ENCODE data around the gene CD80.

Gene CD80

GRCh38 chr3:119580067-119580760 lies 20.8 kb upstream of the CD80 start:
- TF ChIP-seq TAF1 (IDR thresholded peaks at IDR 0.05; ENCODE audit: low read depth) (no peak), FOXM1 (IDR thresholded peaks at IDR 0.05; ENCODE audit: borderline replicate concordance, low read depth) (no peak), REST (IDR thresholded peaks at IDR 0.05; ENCODE audit: low read depth) (no peak), ZBTB7A (IDR thresholded peaks at IDR 0.05; ENCODE audit: low read depth) (no peak), TEAD4 (IDR thresholded peaks at IDR 0.05) (no peak), CEBPB (IDR thresholded peaks at IDR 0.05) (no peak), TCF12 (IDR thresholded peaks at IDR 0.05; ENCODE audit: low read depth) (no peak), USF1 (IDR thresholded peaks at IDR 0.05) (no peak), YY1 (IDR thresholded peaks at IDR 0.05; ENCODE audit: low read depth) (no peak), RAD21 (IDR thresholded peaks at IDR 0.05; ENCODE audit: low read depth) (no peak), NFIC (IDR thresholded peaks at IDR 0.05) (no peak)

GRCh38 chr3:119579366-119580066 lies 20.1 kb upstream of the CD80 start, which contains the start of gene ADPRH:
ADPRH (plus strand) TSS chr3:119579492; CDS start chr3:119582170, 2,678 bp downstream.
- TF ChIP-seq RAD21 (IDR thresholded peaks at IDR 0.05; ENCODE audit: low read depth) (no peak), MAX (IDR thresholded peaks at IDR 0.05) (peak; percentile 76), NFIC (IDR thresholded peaks at IDR 0.05) (no peak), REST (IDR thresholded peaks at IDR 0.05; ENCODE audit: low read depth) (no peak), ZBTB7A (IDR thresholded peaks at IDR 0.05; ENCODE audit: low read depth) (peak; percentile 57; the same call in 1 of the 2 replicates), YY1 (IDR thresholded peaks at IDR 0.05; ENCODE audit: low read depth) (no peak), CREB1 (IDR thresholded peaks at IDR 0.05; ENCODE audit: low read depth) (no peak), TAF1 (IDR thresholded peaks at IDR 0.05; ENCODE audit: low read depth) (peak; percentile 71), TCF12 (IDR thresholded peaks at IDR 0.05; ENCODE audit: low read depth) (peak; percentile 38; the same call in 1 of the 2 replicates), EP300 (IDR thresholded peaks at IDR 0.05; ENCODE audit: borderline replicate concordance) (peak; percentile 23; the same call in 1 of the 2 replicates), TEAD4 (IDR thresholded peaks at IDR 0.05) (peak; percentile 39)

- TF ChIP-seq USF1 (IDR thresholded peaks at IDR 0.05), result no peak
- TF ChIP-seq YY1 (IDR thresholded peaks at IDR 0.05; ENCODE audit: low read depth), result no peak
- no peak for TF ChIP-seq TCF12 (IDR thresholded peaks at IDR 0.05; ENCODE audit: low read depth)
- TF ChIP-seq REST (IDR thresholded peaks at IDR 0.05; ENCODE audit: low read depth), result no peak
- no peak for TF ChIP-seq EGR1 (IDR thresholded peaks at IDR 0.05)
- TF ChIP-seq EP300 (IDR thresholded peaks at IDR 0.05; ENCODE audit: borderline replicate concordance), result no peak
- no peak for TF ChIP-seq CREB1 (IDR thresholded peaks at IDR 0.05; ENCODE audit: low read depth)
- TF ChIP-seq NFIC (IDR thresholded peaks at IDR 0.05), result no peak
- TF ChIP-seq MAX (IDR thresholded peaks at IDR 0.05), result no peak
- no peak for TF ChIP-seq ZBTB7A (IDR thresholded peaks at IDR 0.05; ENCODE audit: low read depth)
- no peak for TF ChIP-seq TEAD4 (IDR thresholded peaks at IDR 0.05)
- TF ChIP-seq FOXM1 (IDR thresholded peaks at IDR 0.05; ENCODE audit: borderline replicate concordance, low read depth), result no peak
- no peak for TF ChIP-seq TAF1 (IDR thresholded peaks at IDR 0.05; ENCODE audit: low read depth)
Measured at GRCh38 chr3:119575507-119575906, 16.1 kb upstream of the CD80 start.

- no peak for TF ChIP-seq NFIC (IDR thresholded peaks at IDR 0.05)
- no peak for TF ChIP-seq REST (IDR thresholded peaks at IDR 0.05; ENCODE audit: low read depth)
- TF ChIP-seq TCF12 (IDR thresholded peaks at IDR 0.05; ENCODE audit: low read depth), result no peak
- no peak for TF ChIP-seq TAF1 (IDR thresholded peaks at IDR 0.05; ENCODE audit: low read depth)
- no peak for TF ChIP-seq FOXM1 (IDR thresholded peaks at IDR 0.05; ENCODE audit: borderline replicate concordance, low read depth)
- TF ChIP-seq EP300 (IDR thresholded peaks at IDR 0.05; ENCODE audit: borderline replicate concordance), result no peak
- no peak for TF ChIP-seq EGR1 (IDR thresholded peaks at IDR 0.05)
- no peak for TF ChIP-seq CREB1 (IDR thresholded peaks at IDR 0.05; ENCODE audit: low read depth)
- TF ChIP-seq ZBTB7A (IDR thresholded peaks at IDR 0.05; ENCODE audit: low read depth), result no peak
- TF ChIP-seq TEAD4 (IDR thresholded peaks at IDR 0.05), result no peak
- no peak for TF ChIP-seq MAX (IDR thresholded peaks at IDR 0.05)
- no peak for TF ChIP-seq USF1 (IDR thresholded peaks at IDR 0.05)
Measured at GRCh38 chr3:119571688-119572087, 12.3 kb upstream of the CD80 start.

Measured in Ishikawa (cell line).